NCI-H1436 treated with DMSO at 0.1 percent for 48 hours (cell line): ENCODE results near the gene TMUB2.
"Not testable (repeated sequence)": the region's sequence is repeated elsewhere in the genome, so short reads cannot be mapped to it uniquely, and the experiment has no call there.

Experiments used
- DNase-seq: peaks from one replicate; lab custom pipeline; 2025; lab: John Stamatoyannopoulos, UW

The TMUB2 gene

GRCh38 chr17:44219616-44220212 lies 32.9 kb downstream of the TMUB2 start, which contains the start of gene UBTF:
UBTF (minus strand) TSS chr17:44219675; CDS start chr17:44218229, 1,446 bp downstream.
- no peak for DNase-seq

DNA sequence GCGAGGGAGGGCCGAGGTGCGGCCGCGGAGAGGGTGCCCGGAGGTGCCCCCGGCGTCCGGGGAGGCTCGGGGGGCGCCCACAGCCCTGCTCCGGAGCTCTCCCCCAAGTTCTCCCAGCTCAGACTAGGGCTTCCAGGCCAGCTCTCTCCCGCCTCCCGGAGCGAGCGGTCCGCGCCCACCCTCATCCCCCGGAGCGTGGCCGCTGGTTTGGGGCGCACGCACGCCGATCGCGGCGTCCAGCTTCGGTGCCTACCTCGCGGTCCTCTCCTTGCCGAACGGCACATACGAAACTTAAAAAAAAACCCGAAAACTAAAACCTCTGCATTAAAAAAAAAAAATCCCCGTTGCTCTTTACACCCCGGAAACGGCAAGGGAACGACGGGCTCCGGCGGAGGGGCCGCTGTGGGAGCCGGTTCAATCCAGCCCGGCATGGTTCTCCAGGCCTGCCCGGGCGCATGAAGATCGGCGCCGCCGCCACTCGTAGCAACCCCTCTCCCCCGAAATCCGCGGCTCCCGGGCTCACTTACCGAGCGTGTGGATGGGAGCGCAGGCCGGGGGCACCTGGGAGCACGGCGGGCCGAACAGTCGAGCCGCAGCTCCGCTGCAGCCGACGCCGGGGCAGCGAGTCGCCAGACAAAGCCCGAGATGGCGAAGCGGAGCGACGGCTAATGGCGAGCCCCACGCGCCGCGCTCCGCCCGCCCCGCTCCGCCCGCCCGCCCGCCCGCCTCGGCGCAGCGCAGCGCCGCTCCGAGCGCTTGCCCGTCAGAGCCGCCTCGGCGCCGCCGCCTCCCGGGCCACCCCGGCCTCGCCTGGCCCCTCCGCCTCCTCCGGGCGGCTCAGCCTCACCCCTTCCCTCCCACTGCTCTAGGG lies 33.7 kb downstream of the TMUB2 start:
- no peak for DNase-seq

DNA sequence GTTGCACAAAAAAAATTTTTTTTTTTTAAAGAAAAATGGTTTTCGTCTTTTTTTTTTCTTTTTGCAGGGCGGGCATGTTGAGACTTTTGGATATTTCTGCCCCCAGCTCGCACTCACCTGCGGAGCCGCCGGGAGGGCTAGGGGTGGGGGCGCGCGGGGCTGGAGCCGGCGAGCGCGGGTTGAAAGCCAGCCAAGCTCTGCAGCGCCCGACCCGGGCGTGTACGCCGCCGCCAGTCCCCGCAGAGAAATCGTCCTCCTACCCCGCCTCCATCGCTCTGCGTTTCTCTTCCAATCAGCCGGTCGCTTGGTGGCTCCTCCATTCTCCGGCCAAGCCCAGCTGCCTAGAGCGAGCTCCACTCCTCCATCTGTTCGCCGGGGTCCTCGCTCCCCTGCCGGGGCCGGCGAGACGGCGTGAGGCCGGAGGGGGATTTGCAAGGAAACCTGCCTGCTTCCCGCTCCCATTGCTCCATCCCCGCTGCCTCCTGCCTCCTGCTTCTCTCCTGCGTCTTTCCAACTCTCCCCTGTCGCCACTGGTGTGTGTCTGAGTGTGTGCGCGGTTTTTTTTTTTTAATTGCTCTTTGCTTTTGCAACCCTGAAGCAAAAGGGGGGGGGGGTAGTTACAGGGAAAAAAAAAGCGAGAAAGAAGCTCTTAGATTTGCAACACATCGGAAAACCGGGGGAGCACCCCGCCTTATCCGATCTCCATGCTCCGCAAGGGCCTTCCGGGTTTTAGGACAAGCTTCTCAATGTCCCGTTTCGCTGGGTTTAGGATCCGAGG lies 34.5 kb downstream of the TMUB2 start:
- DNase-seq: no peak

GRCh38 chr17:44221862-44222111 lies 35.0 kb downstream of the TMUB2 start:
- DNase-seq: no peak

DNA sequence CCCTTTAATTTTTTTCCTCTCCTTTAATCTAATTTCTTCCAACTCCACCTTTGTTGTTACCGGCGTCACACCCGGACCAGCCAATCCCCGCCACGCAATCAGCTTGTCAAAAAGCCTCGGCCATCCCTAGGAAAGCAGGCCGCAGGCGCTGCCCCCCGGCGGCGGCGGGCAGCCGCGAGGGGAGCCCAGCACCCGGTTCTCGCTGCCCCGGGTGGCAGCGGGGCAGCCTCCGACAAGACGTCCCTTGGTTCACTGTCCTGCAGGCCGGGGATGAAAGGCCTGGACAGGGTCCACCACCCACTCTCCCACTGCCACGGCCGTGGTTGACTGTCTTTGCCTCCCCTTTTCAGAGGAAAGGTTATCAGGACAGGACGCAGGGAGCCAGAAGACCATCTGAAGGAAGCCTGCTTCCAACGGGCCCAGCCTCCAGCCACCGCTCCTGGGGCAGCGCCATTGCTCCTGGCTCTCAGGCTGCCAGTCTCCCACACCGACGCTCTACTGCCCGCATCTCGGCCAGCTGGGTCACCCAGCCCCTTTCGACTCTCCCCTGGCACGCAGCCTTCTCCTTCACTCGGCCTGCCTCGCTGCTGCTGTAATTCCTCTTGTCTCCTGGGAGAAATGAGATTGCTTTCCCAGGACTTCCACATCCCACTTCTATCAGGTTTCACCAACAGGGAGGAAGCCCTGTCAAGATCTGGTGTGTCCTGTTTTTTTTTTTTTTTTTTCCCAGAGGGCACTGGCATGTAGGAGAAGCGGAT lies 35.5 kb downstream of the TMUB2 start:
- peak; percentile 45 for DNase-seq

- DNase-seq: no peak
Measured at GRCh38 chr17:44223541-44224071, 36.8 kb downstream of the TMUB2 start.

GRCh38 chr17:44229090-44229489 lies 42.3 kb downstream of the TMUB2 start:
- no peak for DNase-seq

DNA sequence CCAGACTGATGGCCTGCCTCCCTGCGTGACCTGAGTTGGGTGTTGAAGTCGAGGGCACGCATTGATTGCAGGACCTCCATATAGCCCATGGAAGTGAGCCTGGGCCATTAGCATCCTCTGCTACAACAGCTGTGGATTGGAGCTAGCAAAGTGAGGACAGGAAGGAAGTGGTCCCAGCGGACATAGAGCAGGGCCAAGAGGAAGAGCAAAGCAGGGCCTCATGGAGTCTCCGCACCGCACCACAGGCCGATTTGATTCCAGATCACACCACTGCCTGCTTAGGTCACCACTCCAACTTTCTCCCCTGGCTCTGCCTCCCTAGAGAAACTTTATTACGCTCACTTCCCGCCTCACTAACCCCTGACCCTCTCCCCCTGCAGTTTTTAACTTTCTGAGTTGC lies 43.4 kb downstream of the TMUB2 start:
- DNase-seq: no peak

- DNase-seq: no peak
Measured at GRCh38 chr17:44232061-44232460, 45.3 kb downstream of the TMUB2 start.

DNA sequence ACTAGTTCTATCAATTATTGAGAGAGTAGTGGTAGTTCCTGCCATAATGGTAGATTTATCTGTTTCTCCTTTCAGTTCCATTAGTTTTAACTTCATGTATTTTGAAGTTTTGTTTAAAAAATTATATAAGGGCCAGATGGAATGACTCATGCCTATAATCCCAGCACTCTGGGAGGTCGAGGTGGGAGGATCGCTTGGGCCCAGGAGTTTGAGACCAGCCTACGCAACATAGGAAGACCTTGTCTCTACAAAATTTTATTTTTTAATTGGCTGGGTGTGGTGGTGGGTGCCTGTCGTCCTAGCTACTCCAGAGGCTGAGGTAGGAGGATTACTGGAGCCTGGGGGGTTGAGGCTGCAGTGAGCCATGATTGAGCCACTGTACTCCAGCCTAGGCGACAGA lies 46.8 kb downstream of the TMUB2 start:
- DNase-seq: no peak

DNA sequence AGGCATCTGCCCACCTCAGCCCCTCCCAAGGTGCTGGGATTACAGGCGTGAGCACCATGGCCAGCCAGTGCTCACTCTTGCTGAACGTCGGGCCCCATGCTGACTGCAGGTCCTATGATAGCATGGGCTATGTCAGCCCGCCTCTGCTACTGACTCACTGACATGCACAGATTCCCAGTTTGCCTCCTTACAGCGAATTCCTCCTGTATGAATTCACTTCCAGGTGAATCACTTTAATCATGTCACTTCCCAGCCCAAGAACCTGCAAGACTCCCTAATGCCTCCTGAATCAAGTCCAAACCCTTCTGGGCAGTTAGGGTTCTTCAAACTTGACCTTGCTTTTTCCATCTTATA lies 48.8 kb downstream of the TMUB2 start:
- no peak for DNase-seq

- DNase-seq: no peak
Measured at GRCh38 chr17:44236444-44236991, 49.7 kb downstream of the TMUB2 start.

DNA sequence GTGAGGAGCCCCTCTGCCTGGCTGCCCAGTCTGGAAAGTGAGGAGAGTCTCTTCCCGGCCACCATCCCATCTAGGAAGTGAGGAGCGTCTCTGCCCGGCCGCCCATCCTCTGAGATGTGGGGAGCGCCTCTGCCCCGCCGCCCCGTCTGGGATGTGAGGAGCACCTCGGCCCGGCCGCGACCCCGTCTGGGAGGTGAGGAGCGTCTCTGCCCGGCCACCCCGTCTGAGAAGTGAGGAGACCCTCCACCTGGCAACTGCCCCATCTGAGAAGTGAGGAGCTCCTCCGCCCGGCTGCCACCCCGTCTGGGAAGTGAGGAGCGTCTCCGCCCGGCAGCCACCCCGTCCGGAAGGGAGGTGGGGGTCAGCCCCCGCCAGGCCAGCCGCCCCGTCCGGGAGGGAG lies 51.1 kb downstream of the TMUB2 start:
- not testable (repeated sequence) for DNase-seq

- DNase-seq: no peak
Measured at GRCh38 chr17:44241106-44241624, 54.4 kb downstream of the TMUB2 start.
